ENCODE data around the gene CACNA1C.

DNA sequence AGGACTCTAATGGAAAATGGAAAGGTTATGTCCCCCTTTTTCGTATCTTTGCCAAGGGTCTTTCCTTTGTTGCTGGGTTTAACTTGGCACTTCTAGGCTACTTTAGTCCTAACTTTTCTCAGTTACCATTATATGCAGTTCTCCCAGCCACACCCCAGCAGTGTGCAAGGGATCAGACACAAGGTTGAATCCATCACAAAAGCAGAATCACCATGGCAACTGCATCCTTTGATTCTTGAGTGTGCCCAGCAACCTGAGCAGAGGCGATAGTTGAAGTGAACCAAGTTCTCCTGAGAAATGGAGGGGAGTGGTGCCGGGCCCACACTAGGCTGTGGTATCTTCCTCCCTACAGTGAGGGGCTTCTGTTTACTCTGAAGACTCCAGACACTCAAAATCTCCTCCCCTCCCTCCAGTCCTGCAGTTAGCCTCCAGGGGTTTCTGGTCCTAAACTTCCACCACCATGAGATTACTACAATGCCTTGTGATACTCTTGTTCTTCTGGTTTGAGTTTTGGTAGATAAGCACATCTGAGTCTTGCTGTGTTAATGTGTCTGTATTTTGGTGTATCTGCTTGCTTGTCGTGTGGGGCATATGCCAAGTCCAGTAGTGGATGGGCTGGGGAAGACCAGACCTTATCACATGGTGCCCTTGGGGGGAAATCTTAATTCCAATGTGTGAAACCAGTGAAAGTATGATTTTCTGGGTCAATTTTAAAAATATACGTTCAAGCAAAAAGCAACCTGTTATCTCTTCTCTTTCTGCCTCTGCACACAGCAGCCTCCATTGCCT lies 183.9 kb downstream of the CACNA1C start:
- TF ChIP-seq, protein P1, sequence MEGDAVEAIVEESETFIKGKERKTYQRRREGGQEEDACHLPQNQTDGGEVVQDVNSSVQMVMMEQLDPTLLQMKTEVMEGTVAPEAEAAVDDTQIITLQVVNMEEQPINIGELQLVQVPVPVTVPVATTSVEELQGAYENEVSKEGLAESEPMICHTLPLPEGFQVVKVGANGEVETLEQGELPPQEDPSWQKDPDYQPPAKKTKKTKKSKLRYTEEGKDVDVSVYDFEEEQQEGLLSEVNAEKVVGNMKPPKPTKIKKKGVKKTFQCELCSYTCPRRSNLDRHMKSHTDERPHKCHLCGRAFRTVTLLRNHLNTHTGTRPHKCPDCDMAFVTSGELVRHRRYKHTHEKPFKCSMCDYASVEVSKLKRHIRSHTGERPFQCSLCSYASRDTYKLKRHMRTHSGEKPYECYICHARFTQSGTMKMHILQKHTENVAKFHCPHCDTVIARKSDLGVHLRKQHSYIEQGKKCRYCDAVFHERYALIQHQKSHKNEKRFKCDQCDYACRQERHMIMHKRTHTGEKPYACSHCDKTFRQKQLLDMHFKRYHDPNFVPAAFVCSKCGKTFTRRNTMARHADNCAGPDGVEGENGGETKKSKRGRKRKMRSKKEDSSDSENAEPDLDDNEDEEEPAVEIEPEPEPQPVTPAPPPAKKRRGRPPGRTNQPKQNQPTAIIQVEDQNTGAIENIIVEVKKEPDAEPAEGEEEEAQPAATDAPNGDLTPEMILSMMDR (conservative IDR thresholded peaks at IDR 0.05 in 1 of 2, IDR thresholded peaks at IDR 0.05 in 1 of 2; ENCODE audit: extremely low read depth in 1 of 2, insufficient read depth in 1 of 2, low read depth in 1 of 2, low read length in 2 of 2): no peak
- TF ChIP-seq EZH2 (IDR thresholded peaks at IDR 0.05; ENCODE audit: borderline replicate concordance, low read length): no peak
